HG03064 (cell line): Measurements from ENCODE around the gene PGLYRP2.

Experiments used
- ATAC-seq: cut with Tn5 transposase; IDR thresholded peaks from one replicate; pipeline ENCODE4 v1.9.1; 2021; ENCODE audit warnings: low read depth; ENCODE audit not compliant: unreplicated experiment

Gene PGLYRP2

DNA sequence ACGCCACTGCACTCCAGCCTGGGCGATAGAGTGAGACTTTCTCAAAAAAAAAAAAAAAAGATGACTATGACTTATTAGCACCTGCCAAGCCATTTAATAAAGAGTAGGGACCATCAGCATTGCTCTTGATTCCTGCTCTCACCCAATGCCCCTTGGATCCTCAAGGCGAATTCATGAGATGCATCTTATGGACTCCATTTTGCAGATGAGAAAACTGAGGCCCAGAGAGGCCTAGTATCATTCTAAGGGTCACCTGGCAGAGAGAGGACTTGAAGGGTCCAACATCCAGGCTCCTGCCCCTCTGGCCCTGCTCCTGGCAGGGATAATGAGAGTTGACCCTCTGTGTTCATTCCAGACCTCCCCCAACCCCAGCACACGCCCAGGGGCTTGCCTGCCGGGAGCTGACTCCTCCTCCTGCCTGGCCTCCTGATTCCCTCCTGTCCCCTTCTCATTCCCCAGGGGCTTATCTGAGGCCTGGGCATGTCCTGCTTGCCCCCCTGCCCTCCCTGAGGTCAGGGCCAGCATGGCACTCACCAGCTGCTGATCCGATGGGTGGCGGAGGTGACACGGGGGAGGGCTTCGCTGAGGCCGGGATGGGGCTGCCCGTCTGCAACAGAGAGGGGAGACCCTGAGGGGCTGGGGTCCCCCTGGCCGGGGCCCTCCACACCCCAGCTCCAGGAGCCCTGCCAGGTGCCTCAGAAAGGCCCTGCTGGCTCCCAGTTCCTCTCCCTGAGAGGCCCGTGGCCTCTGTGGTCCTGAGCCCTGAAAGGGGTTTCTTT is 37.0 kb downstream of the PGLYRP2 start:
- no peak for ATAC-seq

DNA sequence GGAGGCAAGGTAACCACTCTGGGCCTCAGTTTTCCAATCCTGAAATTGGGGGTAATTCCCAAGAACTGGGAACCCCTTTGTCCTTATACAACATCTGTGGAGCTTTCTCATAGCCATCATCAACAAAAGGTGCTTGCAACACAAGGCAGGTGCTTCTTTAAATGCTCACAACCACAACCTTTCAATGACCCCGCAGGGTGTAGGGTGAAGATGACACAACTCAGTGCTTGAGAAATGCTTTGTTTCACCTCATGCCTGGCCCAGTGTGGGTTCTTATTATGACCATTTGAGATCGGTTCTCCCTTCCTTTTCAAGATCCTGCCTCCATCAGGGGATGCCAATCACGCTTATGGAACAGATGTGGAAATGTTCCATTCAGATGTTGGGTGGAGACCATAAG is 38.0 kb downstream of the PGLYRP2 start:
- no peak for ATAC-seq

DNA sequence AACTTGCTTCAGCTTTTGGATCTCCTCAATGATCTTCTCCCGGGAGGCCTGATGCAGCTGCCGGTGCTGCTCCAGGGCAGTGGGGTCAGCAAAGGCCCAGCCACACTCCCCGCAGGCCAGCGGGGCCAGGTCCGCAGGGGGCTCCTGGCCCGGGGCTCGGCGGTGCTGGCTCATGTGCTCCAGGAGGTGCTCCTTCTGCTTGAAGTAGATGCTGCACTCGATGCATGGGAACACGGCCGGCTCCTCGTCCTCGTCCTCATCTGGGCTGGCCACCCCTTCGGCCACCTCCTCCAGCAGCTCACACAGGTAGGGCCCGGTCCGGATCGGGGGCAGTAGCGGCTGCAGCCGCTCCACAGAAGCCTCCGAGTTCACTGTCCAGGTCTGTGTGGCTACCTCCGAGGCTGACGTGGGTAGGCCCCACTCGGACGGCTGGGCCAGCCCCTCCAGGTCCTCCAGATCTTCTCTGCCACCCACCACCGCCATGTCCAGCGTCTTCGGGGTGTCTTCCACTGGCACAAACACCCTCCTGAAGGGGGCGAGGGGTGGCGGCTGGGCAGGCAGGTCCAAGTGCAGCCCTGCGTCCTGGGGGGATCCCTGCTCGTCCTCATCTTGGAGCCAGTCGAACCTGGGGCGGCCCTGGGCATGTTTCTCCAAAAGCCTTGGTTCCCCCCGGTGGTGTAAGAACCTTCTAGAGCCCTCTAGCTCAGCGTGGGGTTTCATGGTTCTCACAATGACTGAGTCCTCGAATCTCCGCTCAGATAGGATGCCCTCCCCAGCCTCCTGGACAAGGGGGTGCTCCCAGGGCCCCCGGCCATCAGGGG is 39.3 kb downstream of the PGLYRP2 start:
- ATAC-seq, result no peak

DNA sequence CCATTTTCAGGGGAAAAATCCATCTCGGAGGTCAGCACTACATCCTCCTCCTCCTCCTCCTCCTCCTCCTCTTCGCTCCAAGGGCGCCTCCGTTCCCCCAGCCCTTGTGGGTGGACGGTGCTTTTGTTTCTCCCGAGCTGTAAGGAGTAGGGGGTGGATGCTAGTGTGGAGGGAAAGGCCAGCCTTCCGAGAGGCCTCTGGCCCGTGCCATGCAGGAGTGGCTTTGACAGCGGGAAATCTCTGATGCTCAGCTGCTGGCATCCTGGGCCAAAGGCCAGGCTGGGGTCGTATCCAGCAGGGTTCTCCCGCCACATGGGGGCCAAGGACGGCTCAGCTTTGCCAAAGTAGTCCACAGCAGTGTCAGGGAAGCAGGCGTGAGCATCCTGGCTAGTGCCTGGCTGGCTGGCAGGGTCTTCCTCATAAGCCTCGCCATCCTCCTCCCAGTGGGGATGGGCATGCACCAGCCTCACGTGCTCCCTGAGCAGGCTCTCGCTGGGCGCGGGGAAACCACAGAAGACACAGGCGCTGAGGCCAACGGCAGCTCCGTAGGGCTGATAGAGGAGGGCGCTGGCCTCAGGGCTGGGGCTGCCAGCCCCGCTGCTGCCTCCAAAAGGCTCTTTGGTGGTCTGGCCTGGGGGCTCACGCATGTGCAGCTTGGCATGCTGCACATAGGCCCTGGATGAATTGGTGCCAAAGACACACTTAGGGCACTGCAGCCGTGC is 40.1 kb downstream of the PGLYRP2 start:
- ATAC-seq, result no peak

DNA sequence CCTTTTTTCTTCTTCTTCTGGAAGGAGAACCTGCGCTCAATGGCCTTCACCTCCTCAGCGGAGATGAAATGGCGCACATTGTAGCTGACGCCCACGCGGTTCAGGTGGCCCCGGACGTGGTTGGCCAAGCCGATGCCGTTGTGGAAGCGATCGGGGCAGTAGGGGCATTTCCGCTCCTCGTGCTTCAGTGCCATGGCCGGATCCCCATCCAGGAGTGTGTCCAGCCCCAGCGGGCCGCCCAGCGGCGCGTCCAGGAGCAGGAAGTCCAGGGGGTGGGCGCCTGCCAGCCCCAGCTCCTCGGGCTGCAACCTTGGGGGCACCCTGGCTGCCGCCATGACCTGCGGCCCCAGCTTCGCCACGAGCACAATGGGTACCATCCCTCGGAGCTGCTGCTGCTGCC is 40.7 kb downstream of the PGLYRP2 start:
- no peak for ATAC-seq

DNA sequence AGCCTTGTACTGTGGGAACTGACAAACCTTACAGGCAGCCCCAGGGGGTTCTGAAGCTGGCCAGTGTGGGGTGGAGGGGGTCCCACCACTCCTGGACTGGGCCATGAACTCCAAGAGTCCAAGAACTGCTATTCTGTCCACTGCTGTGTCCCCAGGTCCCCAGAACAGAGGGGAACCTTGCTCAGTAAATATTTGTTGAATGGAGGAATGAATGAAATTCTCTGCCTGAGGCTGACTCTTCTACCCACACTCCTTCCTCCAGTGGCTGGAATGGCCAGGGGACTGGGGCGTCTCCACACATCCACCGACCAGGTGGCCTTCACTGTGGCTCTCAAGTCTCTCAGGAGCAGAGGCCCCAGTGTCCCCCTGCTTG is 41.2 kb downstream of the PGLYRP2 start:
- ATAC-seq, result no peak

DNA sequence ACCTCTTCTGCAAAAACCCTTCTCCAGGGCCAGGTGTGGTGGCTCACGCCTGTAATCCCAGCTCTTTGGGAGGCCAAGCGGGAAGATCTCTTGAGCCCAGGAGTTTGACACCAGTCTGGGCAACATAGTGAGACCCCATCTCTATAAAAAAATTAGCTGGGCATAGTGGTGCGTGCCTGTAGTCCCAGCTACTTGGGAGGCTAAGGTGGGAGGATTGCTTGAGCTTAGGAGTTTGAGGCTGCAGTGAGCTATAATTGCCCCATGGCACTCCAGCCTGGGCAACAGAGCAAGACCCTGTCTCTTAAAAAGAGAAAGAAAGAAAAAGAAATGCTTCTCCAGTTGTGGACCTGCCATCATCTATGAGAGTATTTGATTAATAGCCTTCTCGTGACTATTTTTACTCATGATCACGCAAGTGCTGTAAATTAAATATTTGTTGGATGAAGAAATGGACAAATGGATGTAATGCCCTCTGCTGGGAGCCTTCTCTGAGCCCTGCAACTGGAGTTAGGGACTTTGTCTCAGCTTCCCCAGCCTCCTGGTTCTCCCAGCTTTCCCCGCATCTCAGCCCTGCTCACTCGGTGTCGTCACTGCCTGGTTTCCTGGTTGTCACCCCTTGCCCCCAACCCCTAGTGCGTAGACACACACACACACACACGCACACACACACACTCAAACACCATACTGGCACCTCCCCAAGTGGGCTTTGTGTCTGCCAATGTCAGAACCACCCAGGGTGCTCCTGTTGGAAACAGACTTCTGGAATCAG is 41.8 kb downstream of the PGLYRP2 start:
- no peak for ATAC-seq

DNA sequence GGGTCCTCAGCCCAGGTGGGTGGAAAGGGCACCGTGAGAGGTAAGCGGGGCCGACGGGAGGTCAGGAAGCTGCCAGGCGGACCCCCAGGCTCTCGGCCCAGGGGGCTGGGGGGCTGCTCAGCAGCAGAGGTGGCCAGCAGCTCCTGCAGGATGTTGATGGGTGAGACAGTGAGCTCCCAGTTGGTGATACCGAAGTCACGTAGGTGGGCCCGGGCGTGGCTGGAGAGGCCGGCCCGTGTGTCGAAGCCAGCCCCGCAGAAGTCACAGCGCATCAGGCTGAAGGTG is 42.5 kb downstream of the PGLYRP2 start:
- ATAC-seq, result no peak

DNA sequence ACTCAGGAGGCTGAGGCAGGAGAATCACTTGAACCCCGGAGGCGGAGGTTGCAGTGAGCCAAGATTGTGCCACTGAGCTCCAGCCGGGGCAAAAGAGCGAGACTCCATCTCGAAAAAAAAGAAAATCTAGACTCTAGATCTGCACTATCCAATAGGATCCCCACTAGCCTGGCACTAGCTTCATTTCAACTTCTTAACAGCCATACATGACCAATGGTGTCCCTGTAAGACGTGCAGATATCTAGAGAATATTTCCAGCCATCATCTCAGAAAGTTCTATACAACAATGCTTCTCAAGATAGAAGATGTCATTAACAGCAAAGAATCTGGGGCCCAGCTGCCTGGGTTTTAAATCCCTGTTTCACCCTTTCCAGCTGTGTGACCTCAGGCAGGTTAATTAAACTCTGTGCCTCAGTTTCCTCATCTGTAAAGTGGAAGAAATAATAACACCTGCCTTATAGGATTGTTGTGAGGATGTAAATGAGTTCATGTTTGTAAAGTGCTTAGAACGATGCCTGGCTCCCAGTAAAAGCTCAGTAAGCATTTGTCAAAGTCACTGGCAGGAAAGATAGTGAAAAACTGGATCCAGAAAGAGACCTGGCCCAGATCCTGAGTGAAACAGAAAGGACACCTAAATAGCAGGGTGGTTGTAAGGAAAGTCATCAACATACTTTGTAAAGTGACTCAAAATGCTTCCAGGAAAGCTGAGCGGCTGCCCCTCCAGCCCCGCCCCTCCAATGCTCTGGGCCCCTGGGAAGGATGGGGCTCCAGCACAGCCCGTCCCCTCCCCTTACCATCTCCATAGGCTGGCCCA is 43.1 kb downstream of the PGLYRP2 start:
- no peak for ATAC-seq

DNA sequence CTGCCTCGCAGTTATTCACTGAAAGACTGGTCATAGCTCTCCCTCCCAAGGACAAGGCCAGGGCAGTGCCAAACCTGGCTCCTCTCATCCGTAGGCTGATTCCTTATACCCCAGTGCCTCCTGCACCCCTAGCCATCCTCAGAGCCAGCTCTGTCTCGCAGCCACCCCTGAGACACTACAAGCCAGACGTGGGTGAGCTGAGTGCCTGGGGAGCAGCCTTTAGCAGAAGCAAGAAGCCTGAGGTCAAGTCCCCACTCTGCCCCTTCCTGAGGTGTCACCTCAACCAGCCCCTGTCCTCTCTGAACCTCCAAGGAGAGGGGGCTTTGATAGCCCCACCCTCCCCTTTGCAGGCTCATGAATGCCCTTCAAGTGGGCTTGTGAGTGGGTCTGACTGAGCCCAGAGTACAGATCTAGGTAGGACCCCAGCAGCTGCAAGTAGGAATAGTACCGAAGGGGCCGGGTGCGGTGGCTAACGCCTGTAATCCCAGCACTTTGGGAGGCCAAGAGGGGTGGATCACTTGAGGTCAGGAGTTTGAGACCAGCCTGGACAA is 45.7 kb downstream of the PGLYRP2 start:
- ATAC-seq, result no peak

DNA sequence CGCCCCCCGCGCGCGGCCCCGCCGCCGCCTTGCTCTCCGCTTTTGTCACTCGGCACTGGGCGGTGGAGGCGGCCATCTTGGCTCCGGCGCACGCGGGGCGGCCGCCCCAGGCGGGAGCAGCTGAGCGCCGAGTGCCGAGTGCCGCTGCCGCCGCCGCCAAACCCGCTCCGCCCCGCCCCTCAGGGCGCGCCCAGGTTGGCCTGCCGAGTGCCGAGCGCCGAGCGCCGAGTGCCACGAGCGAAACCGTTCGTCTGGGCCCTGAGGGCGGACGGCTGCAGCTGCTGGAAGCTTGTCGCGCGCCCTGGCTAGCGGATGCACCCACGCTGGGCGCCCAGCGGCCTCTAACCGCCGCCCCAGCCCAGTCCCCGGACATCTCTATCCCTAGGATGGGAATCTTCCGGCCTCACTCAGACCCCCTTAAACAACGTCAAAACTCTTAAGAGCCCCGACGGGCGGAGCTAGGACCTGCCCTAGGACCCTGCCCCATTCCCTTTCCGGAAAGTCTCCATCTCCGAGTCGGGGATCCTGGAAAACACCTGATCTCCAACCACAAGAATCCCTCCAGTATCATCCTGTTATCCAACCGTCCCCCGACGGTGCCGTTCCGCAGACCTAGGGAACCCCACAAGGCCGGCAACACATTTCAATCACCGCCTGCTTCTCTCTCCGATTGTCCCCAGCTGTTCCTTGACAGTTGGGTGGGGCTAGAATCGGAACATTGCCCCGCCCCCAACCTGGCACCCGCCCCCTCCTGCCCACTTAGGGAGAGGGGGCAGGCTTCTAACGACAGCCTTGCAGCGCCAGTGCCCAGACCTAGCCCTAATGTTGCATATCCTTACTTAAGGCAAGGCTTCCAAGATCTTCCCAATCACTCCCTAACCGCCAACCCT is 46.4 kb downstream of the PGLYRP2 start:
- ATAC-seq, result peak; percentile 63

DNA sequence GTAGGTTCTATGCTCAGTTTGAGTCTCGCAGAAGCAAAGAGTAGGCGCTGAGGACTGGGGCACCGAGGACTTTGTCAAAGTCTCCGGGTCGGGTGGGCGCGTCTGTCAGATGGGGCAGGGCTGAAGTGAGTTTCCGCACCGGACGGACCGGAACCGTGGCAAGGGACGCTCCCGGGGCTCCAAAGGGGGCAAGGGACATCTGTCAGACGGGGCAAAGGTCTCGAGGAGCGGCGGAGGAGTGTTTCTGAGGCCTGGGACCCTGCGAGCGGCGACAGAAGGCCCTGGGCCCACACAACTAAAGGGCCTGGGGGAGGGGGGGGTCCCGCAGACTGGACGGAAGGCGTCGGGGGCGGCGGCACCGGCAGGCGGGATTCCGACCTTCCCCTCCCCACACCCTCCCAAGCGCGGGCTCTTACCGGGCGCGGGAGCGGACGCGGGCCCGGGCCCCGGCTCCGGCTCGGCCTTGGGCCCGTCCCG is 47.2 kb downstream of the PGLYRP2 start:
- no peak for ATAC-seq

DNA sequence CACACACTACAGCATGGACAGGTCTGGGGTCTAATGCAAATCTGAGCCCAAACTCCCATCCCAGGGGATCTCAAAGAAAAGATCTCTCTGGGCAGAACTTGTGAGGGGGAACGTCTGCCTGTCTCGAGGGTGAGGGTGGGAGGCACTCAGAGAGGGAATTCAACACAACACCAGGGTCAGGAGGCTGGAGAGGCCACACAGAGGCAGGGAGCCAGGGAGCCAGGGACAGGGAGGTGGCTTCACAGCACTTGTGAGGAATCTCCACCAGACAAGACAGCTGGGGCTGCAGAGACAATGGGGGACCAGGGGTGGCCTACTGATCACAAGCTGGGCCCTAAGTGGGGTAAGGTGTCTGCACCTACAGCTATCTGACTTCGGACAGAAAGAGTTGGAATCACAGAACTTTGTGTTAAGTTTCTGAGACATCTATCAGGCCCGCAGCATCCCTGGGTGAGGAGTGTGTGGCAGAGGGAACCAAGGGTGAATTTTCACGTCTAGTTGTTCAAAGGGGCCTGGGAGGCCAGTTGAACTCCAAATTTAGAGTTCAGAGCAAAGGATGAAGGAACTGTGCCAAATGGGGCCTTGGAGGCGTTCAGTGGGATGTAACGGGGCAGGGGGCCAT is 47.8 kb downstream of the PGLYRP2 start:
- ATAC-seq, result no peak

DNA sequence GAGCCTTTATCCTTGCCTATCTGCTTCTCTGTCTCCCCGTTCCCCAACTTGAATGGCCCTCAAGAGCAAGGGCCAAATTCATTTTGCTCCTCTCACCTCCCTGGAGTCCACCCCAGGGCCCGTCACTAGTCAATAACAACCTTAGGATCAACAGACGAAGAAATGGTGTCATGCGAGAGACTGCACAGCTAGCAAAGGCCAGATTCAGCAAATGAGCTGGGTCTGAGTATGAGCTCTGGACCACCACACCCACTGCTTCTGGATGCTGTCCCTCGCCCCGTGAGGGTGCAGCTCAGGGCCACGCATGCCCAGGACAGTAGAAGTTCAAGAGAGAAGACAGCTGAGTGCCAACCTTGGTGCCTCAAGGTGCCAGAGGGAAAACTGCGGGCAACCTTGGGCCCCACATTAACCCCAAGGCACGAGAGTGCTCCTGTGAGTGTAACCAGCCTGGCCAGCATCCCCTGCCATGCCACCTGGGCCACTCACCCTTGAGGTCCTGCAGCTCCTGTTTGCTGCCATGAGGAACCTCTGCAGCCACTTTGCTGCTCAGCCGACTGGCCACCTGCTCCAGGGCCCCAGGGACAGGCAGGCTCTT is 48.7 kb downstream of the PGLYRP2 start:
- ATAC-seq, result no peak

DNA sequence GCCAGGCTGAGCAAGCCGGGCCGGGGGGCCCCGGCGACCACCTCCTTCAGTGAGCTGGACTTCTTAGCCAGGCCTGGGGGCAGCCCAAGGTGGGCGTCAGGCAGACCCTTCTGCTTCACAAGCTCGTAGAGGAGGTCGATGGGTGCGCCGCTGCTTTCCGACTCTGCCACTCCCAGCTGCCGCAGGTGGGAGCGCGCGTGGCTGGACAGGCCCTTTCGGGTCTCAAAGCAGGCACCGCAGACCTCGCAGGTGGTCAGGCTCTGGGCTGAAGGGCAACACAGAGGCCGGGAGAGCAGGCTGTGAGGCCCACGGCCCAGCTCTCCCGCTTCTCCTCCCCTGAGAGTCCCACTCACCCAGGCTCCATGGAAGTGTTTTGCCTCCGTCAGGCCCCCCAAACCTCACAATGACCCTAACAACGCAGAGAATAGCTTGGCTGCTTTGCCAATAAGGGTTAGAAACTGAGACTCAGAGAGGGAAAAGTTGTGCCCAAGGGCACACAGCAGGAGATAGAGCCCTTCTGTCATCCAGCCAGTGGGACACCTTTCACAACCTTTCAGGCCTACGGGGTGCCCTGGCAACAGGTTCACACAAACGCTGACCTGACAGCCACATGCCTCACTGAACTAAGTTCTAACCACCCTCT is 49.4 kb downstream of the PGLYRP2 start:
- no peak for ATAC-seq

DNA sequence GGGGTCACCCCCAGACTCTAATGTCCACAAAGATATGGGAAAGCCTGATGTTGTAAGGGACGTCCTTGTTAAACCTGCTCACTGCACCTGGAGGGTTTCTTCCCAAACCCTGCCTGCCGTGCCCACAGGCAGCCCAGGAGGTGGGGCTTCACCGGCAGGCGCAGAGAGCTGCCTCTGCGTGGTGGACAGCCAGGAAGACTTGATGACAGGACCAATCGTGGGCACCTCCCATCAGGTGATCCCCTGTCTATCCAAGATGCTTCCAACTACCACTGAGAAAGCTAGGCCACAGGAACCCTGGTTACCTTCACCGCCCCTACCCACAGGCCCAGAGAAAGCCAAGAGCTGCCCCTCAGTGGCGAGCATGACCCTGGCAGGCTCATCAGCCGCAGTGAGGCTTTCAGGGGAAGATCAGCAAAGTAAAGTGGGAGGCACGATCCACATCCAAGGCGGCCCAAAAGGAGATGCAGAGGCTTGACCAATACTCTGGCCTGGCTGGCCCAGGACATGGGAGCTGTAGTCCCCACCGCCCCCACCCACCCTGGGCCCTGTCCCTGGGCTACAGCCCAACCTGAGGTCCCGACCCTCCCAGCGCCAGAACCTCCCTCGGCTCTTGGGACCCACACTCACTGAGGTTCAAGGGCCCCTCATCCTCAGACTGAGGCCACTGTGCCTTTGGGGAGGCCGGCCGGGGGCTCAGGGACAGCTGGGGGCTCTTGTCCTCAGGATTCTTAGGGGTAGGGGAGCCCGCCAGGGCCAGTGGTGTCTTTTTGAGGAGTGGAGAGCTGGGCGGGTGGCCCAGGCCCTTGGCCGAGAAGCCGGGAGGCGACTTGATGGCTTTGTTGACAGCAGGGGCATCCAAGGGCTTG is 50.1 kb downstream of the PGLYRP2 start:
- no peak for ATAC-seq
